NCI-H2196 (cell line): ENCODE results near the gene FAM200A.
A peak's percentile ranks its signal among the peaks of the same experiment; 100 is the strongest.
"Not testable (repeated sequence)": the region's sequence is repeated elsewhere in the genome, so short reads cannot be mapped to it uniquely, and the experiment has no call there.

Experiments used
- DNase-seq: peaks from one replicate; lab custom pipeline; 2025; ENCODE audit not compliant: unreplicated experiment; lab: John Stamatoyannopoulos, UW

The FAM200A gene

DNA sequence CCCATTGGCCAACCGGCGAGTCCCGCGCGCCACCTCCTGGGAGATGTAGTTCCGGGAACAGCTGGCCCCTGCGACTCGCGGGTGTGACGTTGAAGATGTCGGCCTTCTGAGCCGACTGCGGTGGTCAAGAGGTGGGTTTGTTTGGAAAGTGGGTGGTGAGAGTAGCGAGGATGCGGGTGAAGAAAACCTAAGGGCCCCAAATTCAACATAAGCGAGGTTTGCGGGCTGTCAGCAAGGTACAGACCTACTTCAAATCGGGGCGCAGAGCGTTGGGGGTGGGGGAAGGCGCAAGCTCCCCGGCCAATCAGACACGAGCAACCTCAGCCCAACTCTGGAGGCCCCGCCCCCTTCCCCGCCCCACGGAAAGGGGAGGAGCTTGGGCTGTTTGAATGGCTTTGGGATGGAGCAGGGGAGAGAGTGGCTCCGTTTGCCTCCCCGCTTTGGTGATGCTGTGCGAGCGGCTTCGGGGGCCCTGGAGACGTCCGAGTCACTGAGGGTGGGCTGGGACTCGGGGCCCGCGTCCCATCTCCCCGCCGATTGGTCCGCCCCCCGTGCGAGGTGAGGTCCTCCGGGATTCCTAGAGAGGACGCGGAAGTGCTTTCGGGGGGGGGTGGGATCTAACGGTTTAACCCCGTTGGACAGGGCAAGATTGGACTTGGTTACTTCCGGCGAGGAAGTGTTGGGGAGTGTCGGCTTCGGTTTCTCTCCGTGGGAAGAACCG lies 47.2 kb downstream of the FAM200A start, which contains the start of gene ZKSCAN5:
ZKSCAN5 (plus strand) TSS at position 60 of the 721 bp plus-strand sequence. CDS start 1,383 bp downstream, outside the sequence.
- DNase-seq, result peak; percentile 91

DNA sequence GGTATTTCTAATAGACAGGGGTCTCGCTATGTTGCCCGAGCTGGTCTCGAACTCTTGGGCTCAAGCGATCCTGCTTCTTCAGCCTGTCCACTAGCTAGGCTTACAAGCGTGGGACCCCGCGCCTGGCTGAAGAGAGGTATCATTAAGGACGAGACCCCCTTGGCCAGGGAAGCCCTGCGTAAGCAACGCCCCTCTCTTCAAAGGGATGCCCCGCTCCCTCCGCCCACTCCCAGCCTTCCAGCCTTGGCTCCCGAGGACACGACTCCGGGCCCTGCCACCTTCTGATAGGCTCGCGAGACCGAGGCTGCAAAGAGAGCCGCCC lies 47.7 kb downstream of the FAM200A start:
- peak; percentile 97 for DNase-seq

DNA sequence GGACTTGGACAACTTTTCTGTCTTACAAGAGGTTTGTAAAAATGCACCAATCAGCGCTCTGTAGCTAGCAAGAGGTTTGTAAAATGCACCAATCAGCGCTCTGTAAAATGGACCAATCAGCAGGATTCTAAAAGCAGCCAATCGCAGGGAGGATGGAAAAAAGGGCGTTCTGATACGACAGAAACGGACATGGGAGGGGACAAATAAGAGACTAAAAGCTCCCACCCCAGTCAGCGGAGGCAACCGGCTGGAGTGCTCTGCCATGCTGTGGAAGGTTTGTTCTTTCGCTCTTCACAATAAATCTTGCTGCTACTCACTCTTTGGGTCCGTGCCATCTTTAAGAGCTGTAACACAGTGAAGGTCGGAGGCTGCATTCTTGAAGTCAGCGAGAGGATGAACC lies 50.7 kb downstream of the FAM200A start:
- DNase-seq, result not testable (repeated sequence)

DNA sequence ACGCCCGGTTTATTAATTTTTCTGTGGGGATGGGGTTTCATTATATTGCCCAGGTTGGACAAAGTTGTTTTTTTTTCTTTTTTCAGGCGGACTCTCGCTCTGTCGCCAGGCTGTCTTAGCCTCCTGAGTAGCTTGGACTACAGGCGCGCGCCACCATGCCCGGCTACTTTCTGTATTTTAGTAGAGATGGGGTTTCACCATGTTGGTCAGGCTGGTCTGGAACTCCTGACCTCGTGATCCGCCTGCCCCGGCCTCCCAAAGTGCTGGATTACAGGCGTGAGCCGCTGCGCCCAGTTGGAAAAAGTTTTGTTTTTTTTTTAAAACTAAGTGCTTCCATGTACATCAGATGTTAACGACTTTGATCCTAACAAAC lies 51.3 kb downstream of the FAM200A start:
- no peak for DNase-seq

DNA sequence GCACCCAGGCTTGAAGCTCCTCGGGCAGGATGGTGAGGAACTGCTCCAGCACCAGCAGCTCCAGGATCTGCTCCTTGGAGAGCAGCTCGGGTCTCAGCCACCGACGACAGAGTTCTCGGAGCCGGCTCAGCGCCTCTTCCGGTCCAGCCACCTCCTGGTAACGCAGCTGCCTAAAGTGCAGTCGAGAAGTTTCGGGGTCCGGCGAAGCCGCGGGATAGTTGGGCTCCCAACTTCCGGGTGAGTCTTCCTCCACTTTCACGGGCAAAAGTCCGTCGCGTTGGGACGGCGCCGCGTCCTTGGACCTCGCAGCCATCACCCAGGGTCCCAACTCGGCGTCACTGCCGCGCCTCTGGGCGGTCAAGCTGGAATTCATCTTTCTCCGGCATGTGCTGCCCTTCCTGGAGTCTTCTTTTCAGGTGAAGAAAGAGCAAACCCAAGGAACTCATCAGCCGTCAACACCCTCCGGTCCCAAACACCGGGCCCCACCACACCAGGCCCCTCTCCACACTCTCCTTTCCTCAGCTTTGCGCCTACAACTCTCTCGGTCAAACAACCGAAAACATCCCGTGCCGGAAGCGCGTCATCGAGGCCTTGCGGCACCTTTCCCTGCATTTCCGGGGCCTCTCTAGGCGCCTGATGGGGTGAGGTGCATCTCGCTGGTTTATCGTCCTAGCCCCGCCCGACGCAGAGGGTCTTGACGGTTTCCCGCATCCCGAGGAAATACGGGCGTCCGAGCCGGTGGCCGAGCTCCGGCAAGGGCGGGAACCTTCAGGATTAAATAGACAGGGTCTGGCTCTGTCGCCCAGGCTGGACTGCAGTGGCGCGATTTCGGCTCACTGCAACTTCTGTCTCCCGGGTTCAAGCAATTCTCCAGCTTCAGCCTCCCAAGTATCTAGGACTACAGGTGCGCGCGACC lies 51.9 kb downstream of the FAM200A start, which contains the start of gene ZNF394:
ZNF394 (minus strand) TSS at position 561 of the 916 bp plus-strand sequence; CDS start at position 373, 188 bp downstream.
- DNase-seq, result peak; percentile 95

DNA sequence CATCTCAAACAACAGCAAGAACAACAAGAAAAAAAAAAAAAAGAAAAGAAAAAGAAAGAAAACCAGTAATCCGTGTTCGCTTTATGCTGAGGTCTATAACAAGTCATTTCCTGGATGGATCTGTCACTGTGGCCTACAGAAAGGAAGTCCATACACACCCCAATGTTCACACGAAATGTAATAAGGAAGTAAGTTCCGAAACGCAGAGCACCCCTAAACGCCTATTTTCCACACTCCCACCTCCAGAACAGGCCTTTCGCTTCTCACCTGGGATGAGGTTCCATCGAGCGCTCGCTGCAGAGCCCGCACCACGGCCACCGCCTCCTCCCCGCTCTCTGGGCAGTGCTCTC lies 52.6 kb downstream of the FAM200A start:
- no peak for DNase-seq

DNA sequence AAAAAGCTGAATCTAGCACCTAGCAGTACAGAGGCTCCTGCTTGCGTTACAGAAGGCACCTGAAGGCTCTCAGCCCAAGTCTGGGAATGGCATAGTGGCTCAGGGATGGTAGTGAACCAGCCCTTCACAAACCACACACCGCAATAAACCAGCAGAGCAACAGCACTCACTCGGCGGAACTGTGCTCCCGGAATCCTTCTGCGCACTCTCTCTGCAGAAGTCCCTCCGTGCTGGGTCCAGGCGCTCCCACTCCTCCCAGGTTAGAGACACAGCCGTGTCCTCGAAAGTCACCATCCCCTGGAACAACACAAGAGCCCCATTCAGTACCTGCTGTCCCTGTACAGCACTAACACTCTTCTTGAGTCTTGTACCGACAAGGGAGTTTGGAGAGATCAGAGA lies 53.4 kb downstream of the FAM200A start:
- no peak for DNase-seq

DNA sequence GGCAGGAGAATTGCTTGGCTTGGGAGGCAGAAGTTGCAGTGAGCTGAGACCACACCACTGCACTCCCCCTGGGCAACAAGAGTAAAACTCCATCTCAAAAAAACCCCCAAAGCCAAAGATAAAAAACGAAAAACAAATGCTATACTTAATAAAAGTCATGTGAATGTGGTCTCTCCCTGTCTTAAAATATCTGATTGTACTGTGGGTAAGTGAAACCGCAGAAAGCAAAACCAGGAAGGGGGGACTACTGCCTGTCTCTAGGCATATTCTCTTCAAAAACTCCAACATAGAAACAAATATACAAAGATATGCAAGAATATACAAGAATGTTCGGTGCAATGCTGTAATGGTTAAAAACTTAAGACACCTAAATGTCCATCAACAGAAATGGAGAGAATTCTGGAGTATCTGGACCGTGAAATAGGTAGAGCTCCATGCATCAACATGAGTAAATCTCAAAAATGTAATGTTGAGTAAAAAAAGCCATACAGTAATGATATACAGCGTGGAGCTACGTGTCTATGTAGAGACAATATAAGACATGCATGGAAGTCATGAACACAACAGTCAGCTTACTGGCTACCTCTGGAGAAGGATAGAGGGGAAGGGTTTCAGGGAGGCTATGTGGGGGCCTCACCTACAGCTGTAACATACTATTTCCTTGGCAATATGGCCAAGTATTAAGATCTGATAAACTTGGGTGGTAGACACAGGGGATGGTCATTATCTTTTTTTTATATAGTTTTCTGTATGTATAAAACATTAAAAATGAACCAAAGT lies 54.0 kb downstream of the FAM200A start:
- no peak for DNase-seq
